Right ventricle myocardium superior (tissue), 1 donor: ENCODE data around the gene PREPL. TPM values are rescaled to one million over a fixed set of nuclear protein-coding genes. Genes with fewer than 3 reads are reported as not detected.
A peak's percentile ranks its signal among the peaks of the same experiment; 100 is the strongest.

Experiments used
- ATAC-seq: fragments of 200-7000 bp; cut with Tn5 transposase; one replicate; pipeline ENCODE4 v1.9.1; 2020; ENCODE audit warnings: mild to moderate bottlenecking; ENCODE audit not compliant: poor library complexity
- DNase-seq: peaks from one replicate; pipeline ENCODE4 v3.0.0-alpha.2; 2020
- intact Hi-C: fragments of 100-400 bp; cut with DNase I; formaldehyde crosslinking; loops from one replicate; pipeline ENCODE4 v1.11.2; 2022
- total RNA-seq: library from RNA; stranded (reverse); fragmentation: NEBNext Ultra II Directional; extraction: Animal tissue kit (Norgen Biotek cat#: 25700); gene quantifications from one replicate; pipeline ENCODE4 v1.2.1, GENCODE V29; 2021
- donor health status: DM: no; HTN: yes; CAD: no; lungs with severe emphysema.

PREPL gene
- total RNA-seq, 1 donor from 2014 or later, result 72.0 TPM

DNA sequence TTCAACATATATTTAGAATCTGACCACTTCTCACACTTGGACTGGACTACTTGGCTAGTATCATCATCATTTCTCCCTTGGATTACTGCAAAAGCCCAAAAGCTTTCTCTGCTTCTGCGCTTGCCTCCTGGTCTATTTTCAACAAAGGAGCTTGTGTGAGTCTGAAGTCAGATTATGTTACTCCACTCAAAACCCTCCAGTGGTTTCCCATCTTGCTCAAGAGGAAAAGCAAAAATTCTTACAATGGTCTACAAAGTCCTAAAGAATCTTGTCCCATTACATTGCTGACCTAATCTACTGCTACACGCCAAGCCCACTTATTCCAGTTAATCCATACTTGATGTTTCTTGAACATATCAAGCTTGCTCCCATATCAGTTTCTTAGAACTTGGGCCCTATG lies 9.6 kb downstream of the PREPL start:
- ATAC-seq, result peak; percentile 58
- intact Hi-C loops, result no loop called here

DNA sequence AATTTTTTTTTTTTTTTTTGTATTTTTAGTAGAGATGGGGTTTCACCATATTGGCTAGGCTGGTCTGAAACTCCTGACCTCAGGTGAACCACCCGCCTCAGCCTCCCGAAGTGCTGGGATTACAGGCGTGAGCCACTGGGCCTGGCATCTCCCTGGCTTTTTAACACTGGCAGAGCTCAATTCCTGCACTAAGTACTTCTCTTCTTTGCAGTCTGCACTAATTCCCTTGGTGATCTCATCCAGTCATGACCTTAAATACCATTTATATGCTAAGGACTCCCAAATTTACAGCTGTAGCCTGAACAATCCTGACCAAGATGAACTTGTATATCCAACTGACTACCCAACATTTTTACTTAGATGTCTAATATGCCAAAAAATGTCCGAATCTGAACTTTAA lies 10.2 kb downstream of the PREPL start:
- DNase-seq, result no peak
- intact Hi-C loops, result no loop called here
- peak; percentile 36 for ATAC-seq

More for the DNA sequence above, 9.6 kb downstream of the PREPL start:
- no peak for DNase-seq

DNA sequence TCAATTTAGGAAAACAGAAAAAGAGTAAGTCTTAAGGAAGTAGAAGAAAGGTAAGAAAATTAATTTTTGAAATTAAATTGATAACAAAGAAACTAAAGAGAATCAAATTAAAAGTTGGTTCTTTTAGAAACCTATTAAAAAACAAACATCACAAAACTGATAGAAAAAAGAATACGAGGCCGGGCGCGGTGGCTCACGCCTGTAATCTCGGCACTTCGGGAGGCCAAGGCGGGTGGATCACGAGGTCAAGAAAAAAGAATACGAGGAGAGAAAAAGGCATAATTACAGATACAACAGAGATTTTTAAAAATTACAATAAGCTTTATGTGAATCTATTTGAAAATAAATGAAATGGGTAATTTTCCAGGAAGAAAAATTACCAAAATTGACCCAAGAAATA lies 11.8 kb downstream of the PREPL start:
- DNase-seq (no peak), ATAC-seq (no peak)
- intact Hi-C loops, result no loop called here

DNA sequence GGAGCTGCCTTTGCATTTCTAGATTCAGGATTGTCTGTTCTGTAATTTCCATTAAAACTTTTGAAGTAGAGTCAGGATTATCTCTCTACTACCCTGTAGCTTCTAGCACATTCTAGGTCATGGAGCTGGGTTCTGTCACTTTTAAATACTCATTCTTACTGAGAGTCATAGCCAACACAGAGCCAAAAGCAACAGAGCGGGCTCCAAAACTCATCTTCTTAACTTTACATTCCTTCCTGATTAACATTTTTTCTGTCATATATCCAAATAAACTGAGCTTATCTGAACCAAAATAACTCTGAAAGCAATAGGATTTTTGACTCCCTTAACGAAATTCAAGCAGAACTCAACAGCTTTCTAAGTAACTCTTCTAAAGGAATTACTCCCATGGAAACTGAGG lies 12.9 kb downstream of the PREPL start:
- peak; percentile 79 for ATAC-seq
- no peak for DNase-seq
- intact Hi-C loops, result no loop called here

DNA sequence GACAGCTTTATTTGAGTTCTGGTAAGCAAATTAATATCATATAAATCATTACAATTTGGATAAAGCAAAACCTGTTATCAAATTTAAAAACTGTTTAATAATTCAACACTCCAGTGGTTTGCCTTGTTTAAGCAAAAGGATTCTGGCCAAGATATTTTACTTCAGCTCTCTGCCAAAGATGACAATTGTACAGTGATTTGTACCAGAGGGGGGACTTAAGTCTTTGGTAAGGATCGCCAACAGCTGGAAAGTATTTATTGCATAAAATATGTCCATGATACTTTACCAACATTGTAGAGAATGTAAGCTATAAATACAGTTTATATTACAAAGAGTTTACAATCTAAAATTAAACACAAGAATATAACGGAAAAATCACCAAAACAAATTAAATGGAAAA lies 13.8 kb downstream of the PREPL start:
- no peak for ATAC-seq
- no peak for DNase-seq
- intact Hi-C loops, result no loop called here

DNA sequence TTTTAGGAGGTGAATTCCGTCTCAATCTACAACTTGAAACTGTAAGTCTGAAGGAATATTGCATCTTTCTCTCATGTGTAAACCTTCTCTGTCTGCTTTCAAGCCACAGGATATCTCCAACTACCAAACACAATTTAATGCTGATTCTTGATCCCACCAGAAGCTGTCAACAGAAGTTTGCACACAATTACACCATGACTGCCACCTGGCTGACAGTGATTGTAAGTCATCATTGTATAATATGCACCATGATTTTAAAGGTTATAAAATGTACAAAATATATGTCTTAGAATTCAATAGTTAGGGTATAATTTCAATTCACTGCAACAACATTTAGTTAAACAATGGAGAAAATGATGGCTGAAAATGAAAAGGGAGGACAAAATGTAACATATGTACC lies 18.4 kb downstream of the PREPL start:
- intact Hi-C loops, result no loop called here
- DNase-seq (no peak), ATAC-seq (no peak)

DNA sequence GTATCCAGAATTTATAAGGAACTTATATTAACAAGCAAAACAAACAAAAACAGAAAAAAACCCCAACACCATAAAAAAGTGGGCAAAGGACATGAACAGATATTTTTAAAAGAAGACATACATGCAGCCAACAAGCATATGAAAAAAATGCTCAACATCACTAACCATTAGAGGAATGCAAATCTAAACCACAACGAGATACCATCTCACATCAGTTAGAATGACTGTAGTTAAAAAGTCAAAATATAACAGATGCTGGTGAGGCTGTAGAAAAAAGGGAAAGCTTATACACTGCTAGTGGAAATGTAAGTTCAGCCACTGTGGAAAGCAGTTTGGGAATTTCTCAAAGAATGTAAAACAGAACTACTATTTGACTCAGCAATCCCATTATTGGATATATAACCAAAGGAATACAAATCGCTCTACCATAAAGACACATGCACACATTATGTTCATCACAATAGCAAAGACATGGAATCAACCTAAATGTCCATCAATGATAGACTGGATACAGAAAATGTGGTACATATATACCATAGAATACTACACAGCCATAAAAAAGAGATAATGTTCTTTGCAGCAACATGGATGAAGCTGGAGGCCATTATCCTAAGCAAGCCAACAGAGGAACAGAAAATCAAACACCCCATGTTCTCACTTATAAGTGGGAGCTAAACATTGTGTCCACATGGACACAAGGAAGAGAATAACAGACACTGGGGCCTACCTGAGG lies 25.3 kb downstream of the PREPL start:
- ATAC-seq (no peak), DNase-seq (no peak)
- intact Hi-C loops, result no loop called here

DNA sequence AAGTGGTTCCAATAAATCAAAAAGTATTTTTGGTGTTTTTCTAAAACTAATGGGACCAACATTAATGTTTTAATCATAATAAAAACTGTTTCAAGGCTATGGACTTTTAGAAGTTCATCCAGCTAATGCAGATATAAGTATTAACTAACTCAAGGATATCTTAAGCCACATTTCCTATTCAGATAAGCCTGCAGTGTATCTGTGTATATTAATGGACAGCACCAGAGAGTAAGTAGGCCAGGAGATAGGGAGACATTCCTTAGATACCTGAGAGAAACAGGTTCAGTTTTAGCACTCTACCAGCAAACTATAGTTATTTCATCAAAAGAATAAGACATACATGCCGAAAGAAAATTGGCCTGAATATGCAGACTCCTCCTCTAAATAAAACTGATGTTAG lies 27.3 kb downstream of the PREPL start:
- intact Hi-C loops, result no loop called here
- ATAC-seq, result no peak
- DNase-seq, result no peak

DNA sequence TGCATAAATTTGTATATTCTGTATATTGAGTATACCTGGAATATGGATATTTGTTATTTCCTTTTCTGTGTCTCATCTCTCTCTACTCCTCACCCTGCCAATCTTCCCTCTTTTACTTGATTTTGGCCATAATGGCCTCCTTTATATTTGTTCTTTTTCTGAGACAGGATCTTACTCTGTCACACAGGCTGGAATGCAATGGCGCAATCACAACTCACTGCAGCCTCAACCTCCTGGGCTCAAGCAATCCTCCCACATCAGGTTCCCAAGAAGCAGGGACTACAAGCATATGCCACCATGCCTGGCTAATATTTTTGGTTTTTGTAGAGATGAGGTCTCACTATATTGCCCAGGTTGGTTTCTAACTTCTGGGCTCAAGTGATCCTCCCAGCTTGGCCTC lies 30.5 kb downstream of the PREPL start:
- no peak for ATAC-seq
- intact Hi-C loops, result no loop called here

DNA sequence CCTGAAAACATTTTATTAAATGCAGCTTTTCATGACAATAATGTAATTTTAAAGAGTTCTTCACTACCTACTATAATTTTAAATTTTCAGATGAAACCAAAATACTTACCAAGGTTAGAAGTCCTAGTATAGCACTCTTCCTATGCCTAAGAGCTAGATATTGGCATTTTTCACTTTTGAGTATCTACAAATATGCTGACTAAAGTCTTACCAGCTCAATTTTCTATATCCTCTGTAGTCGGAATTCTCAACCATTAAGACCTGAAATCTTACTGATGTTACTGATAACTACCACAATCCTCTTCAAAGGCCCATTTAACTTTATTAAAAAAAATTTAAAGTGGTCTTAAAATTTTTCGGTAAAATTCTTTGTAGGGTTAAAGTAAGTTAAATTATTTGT lies 32.0 kb downstream of the PREPL start:
- DNase-seq (no peak), ATAC-seq (no peak)
- intact Hi-C loops, result no loop called here

More for the DNA sequence above, 30.5 kb downstream of the PREPL start:
- DNase-seq, result no peak

DNA sequence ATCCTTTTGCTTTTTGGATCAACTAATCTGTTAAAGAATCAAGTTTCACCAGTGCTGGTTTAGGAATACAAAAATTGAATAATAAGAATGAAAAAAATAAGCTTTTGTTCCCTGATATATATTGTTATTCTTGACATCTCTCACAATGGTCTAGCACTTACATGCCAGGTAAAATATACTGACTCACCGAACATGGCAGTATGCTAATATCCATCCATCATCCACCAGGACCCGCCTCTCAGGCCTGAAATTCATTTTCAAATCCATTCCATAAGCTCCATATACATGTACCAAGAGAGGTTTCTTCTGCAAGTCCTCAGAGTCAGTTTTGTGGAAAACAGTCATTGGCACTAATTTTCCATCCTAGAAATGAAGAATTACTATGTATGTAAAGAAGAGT lies 32.5 kb downstream of the PREPL start:
- ATAC-seq (no peak), DNase-seq (no peak)
- intact Hi-C loops, result no loop called here

DNA sequence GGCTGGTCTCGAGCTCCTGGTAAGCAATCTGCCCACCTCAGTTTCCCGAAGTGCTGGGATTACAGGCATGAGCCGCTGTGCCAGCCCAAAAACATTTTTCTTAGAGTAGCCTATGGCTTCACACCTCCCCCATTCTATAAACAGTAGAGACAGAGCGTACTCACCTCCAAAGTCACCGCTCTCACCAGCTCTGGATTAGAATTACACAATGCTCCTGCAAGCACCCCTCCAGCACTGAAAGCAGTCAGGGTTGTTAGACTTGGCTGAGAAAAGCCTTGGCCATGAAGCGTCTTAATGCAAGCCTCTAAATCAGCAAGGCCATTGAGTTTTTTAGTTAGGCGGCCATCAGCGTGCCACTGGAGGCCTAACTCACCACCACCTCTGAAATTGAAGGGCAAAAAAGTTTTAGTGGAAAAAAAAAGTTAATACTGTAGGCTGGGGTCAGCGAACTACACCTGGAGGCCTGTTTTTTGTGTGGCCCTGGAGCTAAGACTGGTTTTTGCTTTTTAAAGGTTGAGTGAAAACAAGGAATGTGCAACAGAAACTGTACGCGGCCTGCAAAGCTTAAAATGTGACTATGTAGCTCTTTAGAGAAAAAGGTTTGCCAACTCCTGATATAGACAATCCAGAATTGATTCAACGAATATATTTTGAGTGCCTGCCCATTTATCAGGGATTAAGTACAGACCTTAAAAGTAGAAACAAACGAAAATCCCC lies 34.6 kb downstream of the PREPL start:
- no peak for DNase-seq
- ATAC-seq, result peak; percentile 18
- intact Hi-C loops, result no loop called here

DNA sequence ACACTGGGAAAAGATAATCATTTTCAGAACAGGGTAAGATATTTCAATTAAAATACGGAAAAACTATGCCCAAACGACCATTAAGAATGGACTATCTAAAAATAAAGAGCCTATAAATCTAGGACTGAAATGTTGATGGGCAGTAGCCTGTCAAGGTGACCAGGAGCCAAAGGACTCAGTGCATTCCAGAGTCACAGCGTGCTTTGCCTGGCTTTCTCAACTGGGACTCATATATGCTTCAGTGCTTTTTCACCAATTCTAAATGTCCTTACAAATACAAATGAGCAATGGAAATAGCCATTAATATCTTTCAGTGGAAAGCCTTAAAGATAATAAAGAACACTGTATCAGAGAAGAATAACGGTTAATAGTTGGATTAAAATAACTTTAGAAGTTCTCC lies 35.4 kb downstream of the PREPL start:
- DNase-seq (no peak), ATAC-seq (peak; percentile 70)
- intact Hi-C loops, result no loop called here

DNA sequence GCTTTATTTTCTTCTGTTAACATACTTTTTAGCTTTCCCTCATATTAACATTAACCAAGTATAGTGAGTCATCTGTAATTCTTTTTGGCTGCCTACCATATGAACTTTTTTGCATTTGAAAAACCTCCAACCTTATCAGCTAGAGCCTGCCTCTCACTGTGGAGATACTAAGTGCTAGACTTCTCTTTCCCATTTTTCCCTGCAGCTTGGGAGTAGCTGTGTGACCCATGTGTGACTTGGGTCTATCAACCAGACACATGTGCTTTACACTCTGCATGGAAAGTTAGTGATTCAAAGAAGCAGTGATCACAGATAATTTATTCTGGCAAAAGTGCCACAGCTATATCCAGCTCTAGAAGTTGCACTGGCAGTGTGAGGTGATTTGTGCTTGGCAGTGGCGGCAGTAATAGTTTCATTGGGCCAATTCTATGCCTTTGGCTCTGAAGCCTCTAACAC lies 36.3 kb downstream of the PREPL start:
- intact Hi-C loops, result no loop called here
- DNase-seq (peak; percentile 40), ATAC-seq (peak; percentile 91)

DNA sequence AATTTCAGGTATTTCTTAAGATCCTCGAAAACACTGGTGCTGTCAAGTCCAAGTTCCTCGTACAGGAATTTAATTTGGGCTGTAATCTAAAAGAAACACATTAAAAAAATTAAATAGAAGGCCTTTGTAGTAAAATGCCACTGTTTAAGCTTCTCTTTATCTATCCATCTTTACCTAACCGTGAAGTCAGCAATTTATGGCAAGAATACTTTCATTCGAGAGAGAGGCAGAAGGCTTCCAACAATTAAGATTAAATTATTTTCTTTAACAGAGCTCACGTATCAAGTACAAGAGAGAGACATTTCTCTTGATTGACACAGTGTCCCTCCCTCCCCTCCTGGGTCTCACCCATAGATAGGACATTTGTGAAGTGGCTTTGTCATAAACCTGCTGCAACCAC lies 39.9 kb downstream of the PREPL start:
- DNase-seq, result no peak
- intact Hi-C loops, result no loop called here
- no peak for ATAC-seq

DNA sequence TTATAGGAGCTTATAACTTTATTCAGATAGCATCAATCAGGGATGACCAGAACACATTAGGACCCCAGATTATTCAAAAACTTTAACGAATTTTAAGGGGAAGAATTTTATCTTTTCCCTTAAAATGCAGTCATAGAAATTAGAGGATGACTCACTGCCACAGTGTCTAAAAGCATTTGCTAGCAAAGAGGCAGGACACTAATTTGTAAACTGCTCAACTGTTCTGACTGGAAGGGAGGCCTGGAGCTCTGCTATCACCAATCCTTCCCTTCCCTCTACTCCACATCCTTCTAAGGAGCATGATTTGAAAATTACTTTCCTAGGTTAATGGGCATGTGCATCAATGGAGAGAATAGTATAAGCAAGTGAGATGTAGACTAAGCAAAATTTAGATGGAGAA lies 40.5 kb downstream of the PREPL start:
- intact Hi-C loops, result no loop called here
- ATAC-seq (no peak), DNase-seq (no peak)

DNA sequence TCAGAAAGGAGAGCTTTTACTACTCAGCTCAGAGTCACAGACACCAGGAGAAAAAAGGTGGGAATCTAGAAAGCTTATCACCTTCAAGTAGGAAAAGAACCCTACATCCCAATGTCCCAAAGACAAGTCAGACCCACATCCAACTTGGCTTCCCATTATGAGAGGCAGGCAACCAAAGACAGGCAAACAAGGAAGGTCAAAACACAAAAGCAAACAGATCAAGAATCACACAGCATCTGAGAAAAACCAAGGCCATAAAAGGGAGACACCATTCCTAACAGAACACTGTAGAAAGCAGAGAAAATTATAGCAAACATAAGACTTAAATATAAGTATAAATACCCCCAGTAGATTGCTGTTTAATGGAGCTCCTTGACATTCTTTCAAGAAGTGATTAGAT lies 45.3 kb downstream of the PREPL start:
- no peak for ATAC-seq
- DNase-seq, result no peak
- intact Hi-C loops, result no loop called here

DNA sequence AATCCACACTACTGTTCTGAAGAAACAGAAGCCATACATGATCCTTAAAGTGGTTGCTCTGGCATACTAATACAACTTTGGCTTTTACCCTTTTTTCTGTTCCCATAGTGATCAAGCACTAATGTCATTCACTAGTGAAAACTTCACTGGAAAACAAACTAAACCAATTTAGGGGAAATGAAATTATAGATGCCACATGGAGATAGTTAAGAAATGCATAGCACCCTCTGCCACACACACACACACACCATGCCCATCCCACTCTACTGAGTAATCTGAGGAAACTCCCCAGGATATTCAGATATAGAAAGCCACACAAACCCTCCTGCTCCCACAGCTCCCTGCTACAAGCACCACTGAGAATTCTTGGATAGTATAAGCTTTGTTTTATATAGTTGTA lies 46.9 kb downstream of the PREPL start:
- intact Hi-C loops, result no loop called here
- no peak for ATAC-seq
- DNase-seq, result no peak

DNA sequence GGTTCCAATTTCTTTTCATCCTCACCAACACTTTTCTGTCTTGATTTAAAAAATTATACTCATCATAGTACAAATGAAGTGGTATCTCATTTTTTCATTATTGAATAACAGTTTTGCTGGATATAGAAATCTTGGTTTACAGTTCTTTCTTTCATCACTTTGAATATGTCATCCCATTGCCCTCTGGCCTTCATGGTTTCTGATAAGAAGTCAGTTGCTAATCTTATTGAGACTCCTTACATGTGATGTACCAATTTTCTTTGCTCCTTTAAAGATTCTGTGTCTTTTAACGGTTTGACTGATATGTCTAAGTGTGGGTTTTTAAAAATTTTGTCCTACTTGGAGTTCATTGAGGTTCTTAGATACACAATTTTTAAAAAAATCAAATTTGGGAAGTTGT lies 51.0 kb downstream of the PREPL start:
- intact Hi-C loops, result no loop called here
- DNase-seq, result no peak

DNA sequence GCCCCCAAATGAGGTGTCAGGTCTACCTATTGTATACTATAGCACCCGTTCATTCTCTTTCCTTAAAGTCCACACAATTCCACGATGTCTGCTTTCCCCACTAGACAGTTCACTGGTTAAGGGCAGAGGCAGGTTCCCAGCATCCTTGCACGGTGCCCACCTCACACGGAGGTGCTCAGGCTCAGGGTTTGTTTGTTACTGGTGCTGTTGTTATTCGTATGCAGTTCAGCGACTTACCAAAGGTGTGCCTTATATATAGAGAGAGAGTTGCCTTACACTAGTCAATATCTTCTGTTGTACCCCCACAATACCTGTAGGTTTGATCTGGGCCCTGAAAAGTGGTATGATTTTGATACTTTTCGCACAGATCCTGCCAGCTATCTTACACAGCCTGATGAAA lies 55.4 kb downstream of the PREPL start:
- ATAC-seq, result no peak

More for the DNA sequence above, 51.0 kb downstream of the PREPL start:
- no peak for ATAC-seq

More for the DNA sequence above, 55.4 kb downstream of the PREPL start:
- no peak for DNase-seq
- intact Hi-C loops, result no loop called here
